ENCODE measurements around the gene RGL2. TPM values are rescaled to one million over a fixed set of nuclear protein-coding genes. Genes with fewer than 3 reads are reported as not detected.

The RGL2 gene
- total and polyA plus RNA-seq, 2 of the 13 experiments (the other 11 are each of a cell fraction or from before 2014, with no cell fraction given), result 22.9 to 47.4 TPM

GRCh38 chr6:33288921-33289783 lies 9.6 kb downstream of the RGL2 start, which contains the start of the genes PFDN6 and WDR46 (continued):
- TF ChIP-seq RAD51 (IDR thresholded peaks at IDR 0.05; ENCODE audit: borderline replicate concordance) (no peak), NFIB (CRISPR knock-in tag; IDR thresholded peaks at IDR 0.05; ENCODE audit: borderline replicate concordance) (no peak), NFYB (CRISPR knock-in tag; IDR thresholded peaks at IDR 0.05) (peak; percentile 92), ZNF749 (CRISPR knock-in tag; IDR thresholded peaks at IDR 0.05; ENCODE audit: borderline replicate concordance) (no peak), ZNF142 (CRISPR knock-in tag; IDR thresholded peaks at IDR 0.05) (no peak), ADNP (CRISPR knock-in tag; IDR thresholded peaks at IDR 0.05) (no peak), TGIF2 (CRISPR knock-in tag; IDR thresholded peaks at IDR 0.05) (peak; percentile 82), ZNF232 (CRISPR knock-in tag; IDR thresholded peaks at IDR 0.05; ENCODE audit: borderline replicate concordance) (no peak; the same call in 1 of the 2 replicates), TRIM22 (IDR thresholded peaks at IDR 0.05) (no peak), POGK (CRISPR knock-in tag; conservative IDR thresholded peaks at IDR 0.05) (no peak), ZSCAN25 (CRISPR knock-in tag; IDR thresholded peaks at IDR 0.05) (no peak; the same call in 1 of the 2 replicates), GABPA (IDR thresholded peaks at IDR 0.05; ENCODE audit: low read depth, low read length) (peak; percentile 77), GABPA (CRISPR knock-in tag; IDR thresholded peaks at IDR 0.05; ENCODE audit: low read depth) (peak; percentile 99), ZSCAN31 (CRISPR knock-in tag; IDR thresholded peaks at IDR 0.05; ENCODE audit: low read depth) (0 out of 2 replicates have a peak, but pooled peaks have one; percentile 40), SP1 (IDR thresholded peaks at IDR 0.05) (no peak), SP1 (CRISPR knock-in tag; IDR thresholded peaks at IDR 0.05) (peak; percentile 26; the same call in 1 of the 2 replicates), ZNF557 (CRISPR knock-in tag; IDR thresholded peaks at IDR 0.05) (0 out of 2 replicates have a peak, but pooled peaks have one; percentile 18), ZNF883 (CRISPR knock-in tag; IDR thresholded peaks at IDR 0.05; ENCODE audit: not compliant biosample characterization) (no peak), AGO1 (IDR thresholded peaks at IDR 0.05; ENCODE audit: low read depth, low read length, poor library complexity, severe bottlenecking) (no peak), ZNF598 (CRISPR knock-in tag; IDR thresholded peaks at IDR 0.05; ENCODE audit: borderline replicate concordance) (no peak), ELF4 (CRISPR knock-in tag; IDR thresholded peaks at IDR 0.05; ENCODE audit: borderline replicate concordance) (peak; percentile 92), TCF7 (IDR thresholded peaks at IDR 0.05; ENCODE audit: low read depth) (no peak)

Data from HepG2 (cell line).